Measurements from ENCODE around the gene MAFG. TPM values are rescaled to one million over a fixed set of nuclear protein-coding genes. Genes with fewer than 3 reads are reported as not detected.

The MAFG gene
- polyA plus RNA-seq, 1 donor from 2014 or later, result 11.8 TPM

DNA sequence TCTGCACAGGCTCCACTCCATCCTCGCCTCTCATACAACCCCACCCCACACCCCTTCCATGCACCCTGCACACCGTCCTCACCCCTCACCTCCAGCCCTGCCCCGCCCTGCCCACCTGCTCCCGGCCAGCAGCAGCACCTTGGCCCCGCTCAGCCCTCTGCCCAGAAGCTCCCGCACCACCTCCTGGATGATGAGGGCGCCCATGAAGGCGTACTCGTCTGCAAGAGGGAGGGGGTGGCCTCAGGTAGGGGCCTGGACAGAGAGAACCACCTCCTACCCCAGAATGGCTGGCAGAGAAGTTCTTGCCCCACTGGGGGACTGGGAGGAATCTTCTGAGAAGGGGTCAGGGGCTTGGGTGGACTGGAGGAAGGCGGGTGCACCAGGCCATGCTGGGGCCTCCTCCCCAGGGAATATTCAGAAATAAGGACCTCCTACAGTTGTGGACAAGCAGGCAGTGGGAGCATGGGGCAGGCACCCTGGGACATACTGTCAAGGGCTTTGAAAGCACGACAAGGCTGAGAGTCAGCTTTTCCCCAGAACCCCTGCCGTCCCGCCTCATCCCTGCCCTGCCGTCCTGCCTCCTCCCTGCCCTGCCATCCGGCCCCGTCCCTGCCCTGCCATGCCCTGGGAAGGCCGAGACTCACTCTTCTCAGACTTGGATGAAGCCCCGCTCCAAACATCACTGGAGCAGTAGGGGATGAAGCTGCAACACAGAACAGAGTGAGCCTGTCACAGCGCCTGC is 30.3 kb upstream of the MAFG start:
- H3K79me2 ChIP-seq (replicated peaks; ENCODE audit: insufficient read depth, low read length), result no peaks in the 10 kb centered on the region
- H3F3A ChIP-seq (ENCODE audit: insufficient read depth, low read length, poor library complexity, severe bottlenecking), result no peaks in the 10 kb centered on the region
- H3K4me2 ChIP-seq (ENCODE audit: low read length), result no peak overlapping the region
- peaks cover 50% of the 10 kb centered on the region for H3K27me3 ChIP-seq (ENCODE audit: insufficient read depth, low read depth, low read length)
- H3K9me2 ChIP-seq (ENCODE audit: insufficient read depth, low read length), result no peaks in the 10 kb centered on the region
- no peaks in the 10 kb centered on the region for H4K20me1 ChIP-seq (ENCODE audit: insufficient read depth)
- H2AFZ ChIP-seq (ENCODE audit: low read depth, low read length), result no peak overlapping the region
- H3K9me3 ChIP-seq (ENCODE audit: low read length), result no peaks in the 10 kb centered on the region
- H3K4me3 ChIP-seq (ENCODE audit: low read length), result no peak overlapping the region
- no peaks in the 10 kb centered on the region for H3K36me3 ChIP-seq (ENCODE audit: insufficient read depth, low read length)
- H3K27ac ChIP-seq (ENCODE audit: low read length), result no peak overlapping the region
- H3K9ac ChIP-seq (ENCODE audit: low read length), result no peak overlapping the region
- TF ChIP-seq TAF1 (IDR thresholded peaks at IDR 0.05; ENCODE audit: low read depth) (no peak), EP300 (conservative IDR thresholded peaks at IDR 0.05; ENCODE audit: poor library complexity, severe bottlenecking) (no peak), RAD21 (conservative IDR thresholded peaks at IDR 0.05) (no peak), MXI1 (conservative IDR thresholded peaks at IDR 0.05; ENCODE audit: poor library complexity, severe bottlenecking) (no peak), CTCF (IDR thresholded peaks at IDR 0.05; ENCODE audit: poor library complexity, severe bottlenecking) (no peak), SMC3 (conservative IDR thresholded peaks at IDR 0.05; ENCODE audit: poor library complexity) (no peak), POLR2AphosphoS5 (IDR thresholded peaks at IDR 0.05) (no peak), EZH2 (IDR thresholded peaks at IDR 0.05; ENCODE audit: borderline replicate concordance, insufficient read depth, low read length, poor library complexity, severe bottlenecking) (no peak)
- TF ChIP-seq, protein P1, sequence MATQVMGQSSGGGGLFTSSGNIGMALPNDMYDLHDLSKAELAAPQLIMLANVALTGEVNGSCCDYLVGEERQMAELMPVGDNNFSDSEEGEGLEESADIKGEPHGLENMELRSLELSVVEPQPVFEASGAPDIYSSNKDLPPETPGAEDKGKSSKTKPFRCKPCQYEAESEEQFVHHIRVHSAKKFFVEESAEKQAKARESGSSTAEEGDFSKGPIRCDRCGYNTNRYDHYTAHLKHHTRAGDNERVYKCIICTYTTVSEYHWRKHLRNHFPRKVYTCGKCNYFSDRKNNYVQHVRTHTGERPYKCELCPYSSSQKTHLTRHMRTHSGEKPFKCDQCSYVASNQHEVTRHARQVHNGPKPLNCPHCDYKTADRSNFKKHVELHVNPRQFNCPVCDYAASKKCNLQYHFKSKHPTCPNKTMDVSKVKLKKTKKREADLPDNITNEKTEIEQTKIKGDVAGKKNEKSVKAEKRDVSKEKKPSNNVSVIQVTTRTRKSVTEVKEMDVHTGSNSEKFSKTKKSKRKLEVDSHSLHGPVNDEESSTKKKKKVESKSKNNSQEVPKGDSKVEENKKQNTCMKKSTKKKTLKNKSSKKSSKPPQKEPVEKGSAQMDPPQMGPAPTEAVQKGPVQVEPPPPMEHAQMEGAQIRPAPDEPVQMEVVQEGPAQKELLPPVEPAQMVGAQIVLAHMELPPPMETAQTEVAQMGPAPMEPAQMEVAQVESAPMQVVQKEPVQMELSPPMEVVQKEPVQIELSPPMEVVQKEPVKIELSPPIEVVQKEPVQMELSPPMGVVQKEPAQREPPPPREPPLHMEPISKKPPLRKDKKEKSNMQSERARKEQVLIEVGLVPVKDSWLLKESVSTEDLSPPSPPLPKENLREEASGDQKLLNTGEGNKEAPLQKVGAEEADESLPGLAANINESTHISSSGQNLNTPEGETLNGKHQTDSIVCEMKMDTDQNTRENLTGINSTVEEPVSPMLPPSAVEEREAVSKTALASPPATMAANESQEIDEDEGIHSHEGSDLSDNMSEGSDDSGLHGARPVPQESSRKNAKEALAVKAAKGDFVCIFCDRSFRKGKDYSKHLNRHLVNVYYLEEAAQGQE (IDR thresholded peaks at IDR 0.05; ENCODE audit: borderline replicate concordance), result no peak

DNA sequence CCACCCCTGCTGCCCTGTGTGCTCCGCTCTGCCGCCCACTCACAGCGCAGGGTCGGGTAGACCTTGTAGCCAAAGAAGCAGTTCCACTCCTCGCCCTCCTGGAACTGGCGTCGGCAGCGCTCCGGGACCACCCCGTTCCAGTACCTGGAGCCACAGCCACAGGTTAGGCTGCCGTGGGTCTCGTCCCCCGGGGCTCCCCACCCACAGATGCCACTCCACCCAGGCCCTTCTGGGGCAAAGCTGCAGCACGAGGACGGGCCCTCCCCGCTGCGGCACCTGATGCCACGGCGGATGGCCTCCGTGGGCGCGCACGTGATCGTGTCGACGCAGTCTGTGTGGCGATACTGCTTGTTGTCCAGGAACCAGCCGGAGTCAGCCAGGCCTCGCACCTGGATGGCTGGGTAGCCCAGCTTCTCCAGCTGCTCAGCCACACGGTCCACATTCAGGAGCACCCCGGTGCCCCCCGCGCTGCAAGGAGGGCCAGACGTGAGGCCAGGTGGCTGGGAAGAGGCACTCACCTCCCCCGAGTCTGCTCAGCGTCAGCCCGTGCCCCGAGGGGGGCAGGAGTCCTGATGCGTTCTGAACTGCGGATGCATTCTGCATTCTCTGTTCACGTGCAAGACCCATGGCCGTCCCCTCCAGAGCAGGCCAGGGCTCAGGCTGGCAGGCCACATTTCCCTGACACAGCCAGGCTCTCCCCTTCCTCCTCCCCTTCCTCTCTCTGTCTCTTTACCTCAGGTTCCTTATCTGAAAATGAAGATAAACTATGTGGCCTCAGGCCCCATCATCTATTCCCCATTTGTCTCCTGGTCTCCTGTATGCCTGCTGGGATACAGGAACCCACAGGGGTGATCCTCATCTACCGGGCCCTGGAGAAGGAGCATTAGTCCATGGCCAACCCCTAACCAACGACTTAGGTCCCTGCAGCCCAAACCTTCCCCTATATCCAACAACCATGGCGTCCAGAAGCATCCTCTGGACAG is 29.4 kb upstream of the MAFG start:
- H4K20me1 ChIP-seq (ENCODE audit: insufficient read depth), result no peaks in the 10 kb centered on the region
- H3K4me2 ChIP-seq (ENCODE audit: low read length), result no peak overlapping the region
- H3K27ac ChIP-seq (ENCODE audit: low read length), result no peak overlapping the region
- no peak overlapping the region for H3K9ac ChIP-seq (ENCODE audit: low read length)
- H3K27me3 ChIP-seq (ENCODE audit: insufficient read depth, low read depth, low read length), result peaks cover 41% of the 10 kb centered on the region
- H3K36me3 ChIP-seq (ENCODE audit: insufficient read depth, low read length), result no peaks in the 10 kb centered on the region
- H3K9me2 ChIP-seq (ENCODE audit: insufficient read depth, low read length), result no peaks in the 10 kb centered on the region
- H2AFZ ChIP-seq (ENCODE audit: low read depth, low read length), result no peak overlapping the region
- H3K4me3 ChIP-seq (ENCODE audit: low read length), result no peak overlapping the region
- TF ChIP-seq TAF1 (IDR thresholded peaks at IDR 0.05; ENCODE audit: low read depth), result no peak
- TF ChIP-seq, protein P1 (IDR thresholded peaks at IDR 0.05; ENCODE audit: borderline replicate concordance), result no peak
- TF ChIP-seq EZH2 (IDR thresholded peaks at IDR 0.05; ENCODE audit: borderline replicate concordance, insufficient read depth, low read length, poor library complexity, severe bottlenecking), result no peak
- TF ChIP-seq POLR2AphosphoS5 (IDR thresholded peaks at IDR 0.05), result no peak
- H3K79me2 ChIP-seq (replicated peaks; ENCODE audit: insufficient read depth, low read length), result no peaks in the 10 kb centered on the region
- no peaks in the 10 kb centered on the region for H3F3A ChIP-seq (ENCODE audit: insufficient read depth, low read length, poor library complexity, severe bottlenecking)
- no peaks in the 10 kb centered on the region for H3K9me3 ChIP-seq (ENCODE audit: low read length)
